CD4-positive, alpha-beta T cell treated with Interleukin-2 at 100 ng/mL for 4 hours (primary cell): ENCODE results near the gene CSTA.

Source experiments
- DNase-seq: peaks from one replicate; pipeline ENCODE4 v3.0.0-alpha.2; 2020; ENCODE audit warnings: low spot score

Gene CSTA

DNA sequence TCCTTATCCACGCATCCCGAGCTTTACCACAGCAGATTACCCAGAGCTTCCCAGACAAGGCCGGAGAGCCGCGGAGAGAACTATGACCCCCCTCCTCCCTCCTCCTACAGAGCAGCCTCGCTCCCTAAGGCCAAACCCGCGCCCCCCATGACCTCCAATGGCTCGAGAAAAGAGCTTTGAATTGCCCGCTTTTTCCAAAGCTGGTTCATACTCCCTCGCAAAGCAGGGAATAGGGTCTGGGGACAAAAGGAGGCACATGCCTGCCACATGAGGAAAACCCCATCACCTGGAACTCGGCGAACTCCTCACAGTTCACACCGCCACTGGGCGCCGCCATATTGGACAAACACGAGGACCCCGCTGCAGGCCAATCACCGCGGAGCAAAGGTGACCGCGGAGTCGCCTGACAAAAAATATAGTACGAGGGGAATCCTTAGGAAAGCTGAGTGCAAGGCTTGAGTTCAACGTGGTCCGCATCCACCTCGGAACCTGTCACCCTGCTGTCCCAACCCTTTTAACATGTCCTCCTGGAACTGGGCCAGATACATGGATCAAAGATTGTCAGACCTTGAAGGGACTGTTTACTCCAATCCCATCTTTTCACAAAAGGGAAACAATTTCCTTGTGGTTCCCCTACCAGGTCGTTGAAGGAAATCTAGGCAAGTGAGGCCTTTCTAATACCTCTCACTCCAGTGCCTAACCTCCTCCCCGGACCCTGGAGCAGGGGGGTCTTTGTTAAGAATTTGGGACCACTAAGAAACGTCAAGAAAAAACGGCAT is 58.0 kb downstream of the CSTA start, which contains the start of gene MIX23:
Gene MIX23, minus strand, starts transcription at position 344 of the 779 bp plus-strand sequence. Its CDS starts 7 bp downstream, at position 337.
- peak; percentile 87 for DNase-seq

- DNase-seq = peak; percentile 93
Observed at GRCh38 chr3:122383771-122384697, 59.0 kb downstream of the CSTA start, which contains the start of gene FAM162A. Gene FAM162A (plus strand): TSS chr3:122384182. CDS start chr3:122384266, 84 bp downstream.

GRCh38 chr3:122387709-122388108 is 62.7 kb downstream of the CSTA start:
- DNase-seq = no peak

DNA sequence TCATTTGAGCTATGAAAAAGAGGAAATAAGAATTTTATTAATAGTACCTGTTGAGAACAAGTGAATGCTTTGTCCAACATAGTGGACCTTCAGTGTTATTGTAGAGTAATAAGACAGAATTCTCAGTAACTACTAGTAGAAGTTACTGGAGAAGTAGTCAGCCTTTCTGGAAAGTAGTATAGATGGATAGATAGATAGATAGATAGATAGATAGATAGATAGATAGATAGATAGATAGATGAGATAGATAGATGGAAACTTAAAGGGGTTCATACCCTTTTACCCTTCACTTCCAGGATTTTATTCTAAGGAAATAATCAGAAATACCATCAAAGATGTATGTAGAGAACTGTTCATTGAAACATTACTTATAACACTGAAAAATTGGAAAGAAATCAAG is 64.1 kb downstream of the CSTA start:
- DNase-seq = no peak

DNA sequence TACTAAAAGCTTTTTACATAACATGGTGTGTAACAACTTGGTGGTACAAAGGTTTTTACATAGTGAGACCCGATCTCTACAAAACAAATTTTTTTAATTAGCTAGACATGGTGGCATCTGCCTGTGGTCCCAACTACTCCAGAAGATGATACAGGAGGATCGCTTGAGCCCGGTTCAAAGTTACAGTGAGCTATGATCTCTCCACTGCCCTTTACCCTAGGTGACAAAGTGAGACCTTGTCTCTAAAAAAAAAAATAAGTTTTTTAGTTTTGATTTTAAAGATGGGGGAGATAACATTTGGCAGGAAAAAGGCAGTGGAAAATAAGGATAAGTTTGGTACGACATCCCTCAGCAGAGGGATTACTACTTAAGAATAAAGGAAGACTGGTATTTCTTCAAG is 64.8 kb downstream of the CSTA start:
- DNase-seq = no peak

DNA sequence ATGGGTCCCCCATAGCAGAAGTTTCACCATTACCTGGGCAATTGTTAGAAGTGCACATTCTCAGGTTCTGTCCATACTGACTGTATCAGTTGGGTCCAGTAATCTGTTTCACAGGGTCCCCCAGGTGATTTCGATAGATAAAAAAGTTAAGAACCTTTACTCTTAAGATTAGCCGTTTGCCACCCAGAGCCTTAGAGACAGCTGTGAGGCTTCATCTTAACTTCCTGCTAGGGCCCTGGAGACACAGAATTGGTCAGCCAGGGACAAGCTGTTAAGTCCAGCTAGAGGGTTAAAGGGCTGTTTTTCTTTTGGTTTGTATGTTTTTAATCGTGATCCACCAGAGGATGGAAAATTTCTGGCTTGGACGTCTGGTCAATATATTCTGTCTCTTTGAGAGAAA is 65.6 kb downstream of the CSTA start:
- no peak for DNase-seq
